IMR-90 (cell line): ENCODE data around the gene ZNF519. TPM values are rescaled to one million over a fixed set of nuclear protein-coding genes. Genes with fewer than 3 reads are reported as not detected.
A peak's percentile ranks its signal among the peaks of the same experiment; 100 is the strongest.

Experiments
- ATAC-seq: fragments of 200-7000 bp; cut with Tn5 transposase; 2 replicates; pipeline ENCODE4 v1.9.1; 2020; ENCODE audit warnings: low read depth, mild to moderate bottlenecking, moderate library complexity
- BruUV-seq: library from RNA; stranded (reverse); fragments of 400-500 nt; replicated peaks from 2 replicates; lab custom pipeline; 2021; lab: Mats Ljungman, UMichigan
- CTCF ChIA-PET: fragments of 300-600 bp; formaldehyde crosslinking; extraction: SDS; loops from one replicate; lab custom pipeline; 2021; ENCODE audit warnings: antibody characterized with exemption; lab: Yijun Ruan, JAX
- POLR2A ChIA-PET: fragments of 300-600 bp; sonication (Branson Sonifier 250); formaldehyde crosslinking; loops from one replicate; lab custom pipeline; 2022; ENCODE audit warnings: antibody characterized with exemption; ENCODE audit not compliant: unreplicated experiment; lab: Charles Lee
- DNase-seq: peaks from one replicate; pipeline ENCODE4 v3.0.0; 2013
- H2AFZ ChIP-seq: replicated peaks from 2 replicates; pipeline ENCODE3; 2013; ENCODE audit warnings: low read length, mild to moderate bottlenecking; ENCODE audit not compliant: poor library complexity
- H2AK5ac ChIP-seq: 2 replicates; pipeline ENCODE4 v1.6.1; 2013; ENCODE audit warnings: low read depth, low read length, inconsistent platforms
- H2AK9ac ChIP-seq: replicated peaks from 2 replicates; pipeline ENCODE3; 2013; ENCODE audit warnings: mild to moderate bottlenecking, low read depth, low read length, moderate library complexity; ENCODE audit not compliant: poor library complexity
- H2BK120ac ChIP-seq: 2 replicates; pipeline ENCODE4 v1.6.1; 2013; ENCODE audit warnings: low read depth, low read length, inconsistent platforms
- H2BK15ac ChIP-seq: 3 replicates; pipeline ENCODE4 v1.6.1; 2013; ENCODE audit warnings: low read depth, low read length, inconsistent platforms
- H2BK20ac ChIP-seq: 2 replicates; pipeline ENCODE4 v1.6.1; 2013; ENCODE audit warnings: low read depth, mild to moderate bottlenecking, inconsistent platforms, low read length, moderate library complexity
- H2BK5ac ChIP-seq: 2 replicates; pipeline ENCODE4 v1.6.1; 2013; ENCODE audit warnings: mild to moderate bottlenecking, low read depth, low read length, inconsistent platforms; ENCODE audit not compliant: poor library complexity, severe bottlenecking
- H3K14ac ChIP-seq: replicated peaks from 2 replicates; pipeline ENCODE4 v1.6.1; 2013; ENCODE audit warnings: low read depth, low read length, inconsistent platforms
- H3K18ac ChIP-seq: 2 replicates; pipeline ENCODE4 v1.6.1; 2013; ENCODE audit warnings: low read depth, low read length, control low read depth
- H3K23ac ChIP-seq: 2 replicates; pipeline ENCODE4 v1.6.1; 2013; ENCODE audit warnings: low read depth, low read length, inconsistent platforms
- H3K27ac ChIP-seq: 2 replicates; pipeline ENCODE4 v1.5.1; 2013; ENCODE audit warnings: mild to moderate bottlenecking, control low read depth, low read length; ENCODE audit not compliant: insufficient read depth
- H3K27me3 ChIP-seq: 2 replicates; pipeline ENCODE4 v1.6.1; 2013; ENCODE audit warnings: low read length; ENCODE audit not compliant: control insufficient read depth, insufficient read depth
- H3K36me3 ChIP-seq: 2 replicates; pipeline ENCODE4 v1.6.1; 2013; ENCODE audit warnings: low read length, mixed read lengths; ENCODE audit not compliant: control insufficient read depth, insufficient read depth
- H3K4ac ChIP-seq: 2 replicates; pipeline ENCODE4 v1.6.1; 2013; ENCODE audit warnings: low read depth, low read length, inconsistent platforms
- H3K4me1 ChIP-seq: 2 replicates; pipeline ENCODE4 v1.6.1; 2013; ENCODE audit warnings: low read length, mixed read lengths; ENCODE audit not compliant: control insufficient read depth, insufficient read depth
- H3K4me2 ChIP-seq: 2 replicates; pipeline ENCODE4 v1.6.1; 2013; ENCODE audit warnings: low read depth, mild to moderate bottlenecking, control low read depth, low read length, moderate library complexity
- H3K4me3 ChIP-seq: 2 replicates; pipeline ENCODE4 v1.5.1; 2013; ENCODE audit warnings: low read depth, mild to moderate bottlenecking, control low read depth, low read length, moderate library complexity; ENCODE audit not compliant: insufficient read depth
- H3K56ac ChIP-seq: 2 replicates; pipeline ENCODE4 v1.6.1; 2013; ENCODE audit warnings: low read length, inconsistent platforms; ENCODE audit not compliant: insufficient read depth; ENCODE audit errors: extremely low read depth
- H3K79me1 ChIP-seq, 2 experiments: 2 replicates each; pipeline ENCODE4 v1.6.1; 2013; ENCODE audit warnings: low read length in 2 of 2, inconsistent platforms in 1 of 2, low read depth in 1 of 2
- H3K9ac ChIP-seq: 2 replicates; pipeline ENCODE4 v1.6.1; 2013; ENCODE audit warnings: low read depth, low read length, control low read depth
- H3K9me1 ChIP-seq: 2 replicates; pipeline ENCODE4 v1.6.1; 2013; ENCODE audit warnings: low read length, inconsistent platforms; ENCODE audit not compliant: insufficient read depth
- H3K9me3 ChIP-seq: 2 replicates; pipeline ENCODE4 v1.6.1; 2013; ENCODE audit warnings: low read length; ENCODE audit not compliant: control insufficient read depth, insufficient read depth
- H4K20me1 ChIP-seq: 2 replicates; pipeline ENCODE4 v1.6.1; 2013; ENCODE audit warnings: low read length, inconsistent platforms; ENCODE audit not compliant: insufficient read depth
- H4K5ac ChIP-seq: 2 replicates; pipeline ENCODE4 v1.6.1; 2013; ENCODE audit warnings: mild to moderate bottlenecking, low read depth, low read length, control low read depth
- H4K8ac ChIP-seq, 2 experiments: 2 replicates each; pipeline ENCODE4 v1.6.1; 2013; ENCODE audit warnings: low read depth in 2 of 2, low read length in 2 of 2, control low read depth in 1 of 2, inconsistent platforms in 1 of 2
- H4K91ac ChIP-seq: 2 replicates; pipeline ENCODE4 v1.6.1; 2013; ENCODE audit warnings: low read depth, low read length, inconsistent platforms; ENCODE audit not compliant: insufficient read depth
- RAD21 ChIP-seq: IDR thresholded peaks from 2 replicates; pipeline ENCODE4 v1.6.1; 2012; ENCODE audit warnings: low read length, improper control_type of control experiment
- RCOR1 ChIP-seq: IDR thresholded peaks from 2 replicates; pipeline ENCODE4 v1.6.1; 2012; ENCODE audit warnings: mild to moderate bottlenecking, low read length, improper control_type of control experiment; ENCODE audit not compliant: insufficient replicate concordance
- SMC3 ChIP-seq: fragments of 150-350 bp; IDR thresholded peaks from 2 replicates; pipeline ENCODE4 v1.6.1; 2016; ENCODE audit warnings: low read depth, mild to moderate bottlenecking, antibody characterized with exemption, low read length, moderate library complexity
- WGBS, 2 experiments: methylation state at CpG; one replicate each; pipeline versions ENCODE4 v1.1.5 to v1.1.7; 2013; ENCODE audit warnings: missing lambda C conversion rate in 2 of 2; ENCODE audit not compliant: insufficient read length in 1 of 2; ENCODE audit errors: extremely low coverage in 2 of 2; 5-methylcytosine and 5-hydroxymethylcytosine counted together
- dilution Hi-C: fragments of 300-500 bp; cut with HindIII; formaldehyde crosslinking; loops from one replicate; pipeline ENCODE4 v1.14.3; 2018; ENCODE audit warnings: low sequenced_read_pairs; ENCODE audit not compliant: unreplicated experiment
- in situ Hi-C: fragments of 300-500 bp; cut with MboI; formaldehyde crosslinking; loops from 3 replicates; pipeline ENCODE4 v1.14.3; 2019; ENCODE audit warnings: low sequenced_read_pairs, inconsistent platforms, mixed read lengths
- intact Hi-C: fragments of 100-400 bp; cut with micrococcal nuclease; formaldehyde crosslinking; loops from 2 replicates; pipeline ENCODE4 v1.10.0; 2022
- polyA plus RNA-seq, 3 experiments: library from polyadenylated mRNA; depleted of rRNA; stranded (reverse); fragments of >200 nt; gene quantifications; 2 replicates each; pipeline ENCODE4 v1.2.3, GENCODE V29; 2012; ENCODE audit warnings: low replicate concordance in 1 of 3
- total RNA-seq: library from RNA; depleted of rRNA; stranded (reverse); fragments of >200 nt; gene quantifications from 2 replicates; pipeline ENCODE4 v1.2.3, GENCODE V29; 2012
- TF ChIP-seq, protein P1 (sequence below): conservative IDR thresholded peaks from 2 replicates; pipeline ENCODE4 v1.5.1; 2012; ENCODE audit warnings: mild to moderate bottlenecking, low read depth, low read length, improper control_type of control experiment

ZNF519 gene
- total and polyA plus RNA-seq, 2 of the 4 experiments (the other 2 are of a cell fraction), result 2.3 to 4.7 TPM

DNA sequence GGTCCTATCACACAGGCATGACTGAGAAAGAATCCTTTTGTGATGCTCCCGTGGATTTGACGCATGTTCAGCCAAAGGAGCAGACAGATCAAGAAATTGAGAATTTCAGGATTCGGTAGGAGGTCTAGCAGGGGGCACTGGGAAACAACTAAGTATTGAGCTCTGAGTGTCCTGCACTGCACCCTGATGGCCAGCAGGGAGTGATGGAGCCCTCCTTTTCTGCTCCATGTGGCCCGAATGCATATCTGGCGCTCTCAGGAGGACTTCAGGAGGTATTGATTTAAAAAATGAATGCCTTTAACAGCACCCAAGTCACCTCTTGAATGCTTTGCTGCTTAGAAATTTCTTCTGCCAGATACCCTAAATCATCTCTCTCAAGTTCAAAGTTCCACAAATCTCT, 58.0 kb downstream of the ZNF519 start:
- H2AFZ ChIP-seq, result no peak overlapping the region
- CTCF ChIA-PET, result interaction anchor here (1.3 kb wide), 1 partner anchor 250 kb away, joined by 3 read pairs; the partner anchor contains the start of gene MC5R
- no TSS peak for BruUV-seq

More for the DNA sequence above, 58.0 kb downstream of the ZNF519 start:
- H3K4me1 ChIP-seq, result no peaks in the 10 kb centered on the region
- H3K14ac ChIP-seq, result no peak overlapping the region
- TF ChIP-seq RCOR1, result no peak
- no peak for TF ChIP-seq SMC3
- no peak for TF ChIP-seq RAD21
- TF ChIP-seq, protein P1, sequence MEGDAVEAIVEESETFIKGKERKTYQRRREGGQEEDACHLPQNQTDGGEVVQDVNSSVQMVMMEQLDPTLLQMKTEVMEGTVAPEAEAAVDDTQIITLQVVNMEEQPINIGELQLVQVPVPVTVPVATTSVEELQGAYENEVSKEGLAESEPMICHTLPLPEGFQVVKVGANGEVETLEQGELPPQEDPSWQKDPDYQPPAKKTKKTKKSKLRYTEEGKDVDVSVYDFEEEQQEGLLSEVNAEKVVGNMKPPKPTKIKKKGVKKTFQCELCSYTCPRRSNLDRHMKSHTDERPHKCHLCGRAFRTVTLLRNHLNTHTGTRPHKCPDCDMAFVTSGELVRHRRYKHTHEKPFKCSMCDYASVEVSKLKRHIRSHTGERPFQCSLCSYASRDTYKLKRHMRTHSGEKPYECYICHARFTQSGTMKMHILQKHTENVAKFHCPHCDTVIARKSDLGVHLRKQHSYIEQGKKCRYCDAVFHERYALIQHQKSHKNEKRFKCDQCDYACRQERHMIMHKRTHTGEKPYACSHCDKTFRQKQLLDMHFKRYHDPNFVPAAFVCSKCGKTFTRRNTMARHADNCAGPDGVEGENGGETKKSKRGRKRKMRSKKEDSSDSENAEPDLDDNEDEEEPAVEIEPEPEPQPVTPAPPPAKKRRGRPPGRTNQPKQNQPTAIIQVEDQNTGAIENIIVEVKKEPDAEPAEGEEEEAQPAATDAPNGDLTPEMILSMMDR, result 0 out of 2 replicates have a peak, but pooled peaks have one; percentile 5
- H2BK5ac ChIP-seq, result no peak overlapping the region
- intact Hi-C loops (no loop called here), in situ Hi-C loops (no loop called here), dilution Hi-C loops (no loop called here)
- no peak overlapping the region for H3K9ac ChIP-seq
- no peaks in the 10 kb centered on the region for H3K9me1 ChIP-seq
- no peaks in the 10 kb centered on the region for H3K27me3 ChIP-seq
- WGBS, 2 experiments, result no CpG with 5 or more reads among the region's 5 CpGs
- H3K56ac ChIP-seq, result no peak overlapping the region
- DNase-seq, result no peak
- ATAC-seq, result no peak
- H2AK5ac ChIP-seq, result no peak overlapping the region
- H4K91ac ChIP-seq, result no peak overlapping the region
- H4K20me1 ChIP-seq, result no peaks in the 10 kb centered on the region
- H3K27ac ChIP-seq, result no peak overlapping the region
- H3K79me1 ChIP-seq, result no peaks in the 10 kb centered on the region
- H2AK9ac ChIP-seq, result no peak overlapping the region
- no peaks in the 10 kb centered on the region for H3K9me3 ChIP-seq
- no peak overlapping the region for H2BK20ac ChIP-seq
- H4K8ac ChIP-seq, result no peak overlapping the region
- H3K23ac ChIP-seq, result no peak overlapping the region
- H4K5ac ChIP-seq, result no peak overlapping the region
- no peak overlapping the region for H3K4me2 ChIP-seq
- H3K4me3 ChIP-seq, result no peak overlapping the region
- no peak overlapping the region for H2BK15ac ChIP-seq
- no peak overlapping the region for H3K4ac ChIP-seq
- H3K18ac ChIP-seq, result no peak overlapping the region
- POLR2A ChIA-PET, result no interaction called here
- H2BK120ac ChIP-seq, result no peak overlapping the region
- no peaks in the 10 kb centered on the region for H3K36me3 ChIP-seq
